Kidney (tissue), 14 donors: Measurements from ENCODE around the gene CELSR3. TPM values are rescaled to one million over a fixed set of nuclear protein-coding genes. Genes with fewer than 3 reads are reported as not detected.

ENCODE experiments used
- DNase-seq, 5 donors: peaks; one replicate each; pipeline ENCODE4 v3.0.0-alpha.2; 2013 to 2020
- FAIRE-seq: peaks from 2 replicates; lab custom pipeline; 2012; peaks lifted over from hg19 to GRCh38; lab: Jason Lieb, UNC
- H3K27ac ChIP-seq, 2 donors: one replicate each; pipeline ENCODE4 v1.7.0; 2013; ENCODE audit warnings: low read depth in 2 of 2, low read length in 2 of 2, inconsistent platforms in 1 of 2
- H3K27me3 ChIP-seq: one replicate; pipeline ENCODE4 v1.7.1; 2013; ENCODE audit warnings: low read length, inconsistent platforms; ENCODE audit not compliant: control insufficient read depth, insufficient read depth
- H3K36me3 ChIP-seq, 3 donors: one replicate each; pipeline versions ENCODE4 v1.7.0 to v1.7.1; 2013; ENCODE audit warnings: low read length in 3 of 3, control low read depth in 1 of 3, inconsistent platforms in 1 of 3; ENCODE audit not compliant: insufficient read depth in 3 of 3, control insufficient read depth in 2 of 3
- H3K4me1 ChIP-seq, 3 donors: one replicate each; pipeline versions ENCODE4 v1.7.0 to v1.7.1; 2013; ENCODE audit warnings: low read length in 3 of 3, inconsistent platforms in 1 of 3, low read depth in 1 of 3; ENCODE audit not compliant: control insufficient read depth in 2 of 3, insufficient read depth in 2 of 3
- H3K4me3 ChIP-seq, 3 donors: one replicate each; pipeline versions ENCODE4 v1.7.0 to v1.8.1; 2013; ENCODE audit warnings: low read length in 3 of 3, control low read depth in 1 of 3, inconsistent platforms in 1 of 3
- H3K9ac ChIP-seq, 3 donors: one replicate each; pipeline versions ENCODE4 v1.7.0 to v1.7.1; 2013; ENCODE audit warnings: low read length in 3 of 3, control low read depth in 1 of 3, inconsistent platforms in 1 of 3
- H3K9me3 ChIP-seq, 3 donors: one replicate each; pipeline versions ENCODE4 v1.7.0 to v1.7.1; 2013; ENCODE audit warnings: low read length in 3 of 3, control low read depth in 1 of 3, inconsistent platforms in 1 of 3; ENCODE audit not compliant: control insufficient read depth in 2 of 3, insufficient read depth in 1 of 3
- intact Hi-C: fragments of 100-400 bp; cut with DNase I; formaldehyde crosslinking; loops from one replicate; pipeline ENCODE4 v1.11.1; 2022
- polyA plus RNA-seq: library from polyadenylated mRNA; stranded (reverse); fragments of 350-450 nt; fragmentation: Illumina TruSeq; extraction: RNeasy Lipid Tissue Mini Kit (QIAGEN cat#74804); gene quantifications from one replicate; pipeline ENCODE4 v1.2.3, GENCODE V29; 2014; ENCODE audit warnings: low read depth, low replicate concordance; ENCODE audit not compliant: insufficient read depth
- total RNA-seq: library from RNA; stranded (reverse); fragmentation: NEBNext Ultra II Directional; extraction: Animal tissue kit (Norgen Biotek cat#: 25700); gene quantifications from one replicate; pipeline ENCODE4 v1.2.1, GENCODE V29; 2021
- TF ChIP-seq, protein P1 (sequence below): IDR thresholded peaks from 3 replicates; pipeline ENCODE4 v1.5.1; 2012; ENCODE audit warnings: mild to moderate bottlenecking, moderate library complexity, borderline replicate concordance; ENCODE audit not compliant: insufficient read depth; ENCODE audit errors: extremely low read depth
- donor health status: control.
- donor health status: control.
- donor health status: control.
- donor health status: control.
- donor health status: control.
- donor health status: DM: yes; HTN: yes; CAD: no.
- donor health status: Normal renal cell carcinoma (clear cell type).

Gene CELSR3
- total and polyA plus RNA-seq, 2 donors from 2014 or later: 0.17 to 2.0 TPM

DNA sequence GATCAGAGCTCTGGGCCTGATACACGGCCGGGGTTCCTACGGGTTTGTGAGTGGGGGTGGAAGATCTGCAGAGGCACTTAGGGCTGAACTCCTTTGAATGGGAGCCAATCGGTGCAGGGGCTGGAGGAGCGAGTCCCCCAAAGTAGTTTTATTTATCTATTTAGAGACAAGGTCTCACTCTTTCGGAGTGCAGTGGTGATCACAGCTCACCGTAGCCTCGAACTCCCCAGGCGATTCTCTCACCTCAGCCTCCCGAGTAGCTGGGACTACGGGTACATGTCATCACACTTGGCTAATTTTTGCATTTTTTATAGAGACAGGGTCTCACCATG is 1.6 kb upstream of the CELSR3 start:
- FAIRE-seq: no peak
- H3K36me3 ChIP-seq: no peaks in the 10 kb centered on the region
- no peak overlapping the region for H3K27ac ChIP-seq
- DNase-seq: no peak
- H3K4me1 ChIP-seq: peaks cover 0 to 9% (median 0%) of the 10 kb centered on the region in 3 donors
- peak overlapping the region in 1 of 3 donors; percentile 57 for H3K4me3 ChIP-seq
- intact Hi-C loops: no loop called here
- TF ChIP-seq, protein P1, sequence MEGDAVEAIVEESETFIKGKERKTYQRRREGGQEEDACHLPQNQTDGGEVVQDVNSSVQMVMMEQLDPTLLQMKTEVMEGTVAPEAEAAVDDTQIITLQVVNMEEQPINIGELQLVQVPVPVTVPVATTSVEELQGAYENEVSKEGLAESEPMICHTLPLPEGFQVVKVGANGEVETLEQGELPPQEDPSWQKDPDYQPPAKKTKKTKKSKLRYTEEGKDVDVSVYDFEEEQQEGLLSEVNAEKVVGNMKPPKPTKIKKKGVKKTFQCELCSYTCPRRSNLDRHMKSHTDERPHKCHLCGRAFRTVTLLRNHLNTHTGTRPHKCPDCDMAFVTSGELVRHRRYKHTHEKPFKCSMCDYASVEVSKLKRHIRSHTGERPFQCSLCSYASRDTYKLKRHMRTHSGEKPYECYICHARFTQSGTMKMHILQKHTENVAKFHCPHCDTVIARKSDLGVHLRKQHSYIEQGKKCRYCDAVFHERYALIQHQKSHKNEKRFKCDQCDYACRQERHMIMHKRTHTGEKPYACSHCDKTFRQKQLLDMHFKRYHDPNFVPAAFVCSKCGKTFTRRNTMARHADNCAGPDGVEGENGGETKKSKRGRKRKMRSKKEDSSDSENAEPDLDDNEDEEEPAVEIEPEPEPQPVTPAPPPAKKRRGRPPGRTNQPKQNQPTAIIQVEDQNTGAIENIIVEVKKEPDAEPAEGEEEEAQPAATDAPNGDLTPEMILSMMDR: no peak
- H3K9ac ChIP-seq: no peak overlapping the region
- H3K27me3 ChIP-seq: no peaks in the 10 kb centered on the region
- no peaks in the 10 kb centered on the region for H3K9me3 ChIP-seq

DNA sequence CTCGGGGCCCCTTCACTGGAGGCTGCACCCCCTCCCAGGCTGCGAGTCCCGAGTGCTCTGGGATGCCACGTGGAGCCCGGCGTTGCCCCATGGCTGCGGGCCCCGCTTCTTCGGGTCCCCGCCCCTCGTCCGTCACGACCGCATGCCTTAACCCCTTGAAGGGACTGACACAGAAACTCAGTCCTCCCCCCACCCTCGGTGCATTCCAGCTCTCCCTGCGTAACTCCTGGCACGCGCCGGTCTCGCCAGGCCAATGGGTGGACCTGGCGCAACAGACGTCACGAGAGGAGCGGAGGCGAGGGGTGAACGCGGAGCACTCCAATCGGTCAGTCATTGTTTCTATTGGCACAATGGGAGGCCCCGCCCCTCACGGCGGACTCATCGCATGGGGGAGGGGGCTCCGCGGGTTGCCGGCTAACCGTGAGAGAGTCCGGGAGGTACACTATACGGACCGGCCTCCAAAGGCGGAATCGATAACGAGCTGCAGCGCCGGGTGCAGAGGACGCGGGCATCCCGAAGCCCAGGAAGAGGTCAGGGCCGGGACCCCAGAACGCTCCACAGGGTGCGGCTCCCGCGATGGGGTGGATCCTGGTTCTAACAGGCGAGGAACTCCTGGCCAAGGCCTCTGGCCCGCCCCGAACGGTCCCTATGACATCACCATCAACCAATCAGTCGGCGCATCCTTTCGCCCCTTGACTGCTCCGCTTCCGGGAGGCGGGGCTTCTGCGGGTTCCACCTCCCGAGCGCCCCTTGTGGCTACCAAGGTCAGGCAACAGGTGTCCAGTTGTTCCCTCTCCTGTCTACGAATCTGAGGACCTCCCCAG is 1.0 kb upstream of the CELSR3 start:
- intact Hi-C loops: no loop called here
- Histone ChIP-seq H3K4me3 (peak overlapping the region; percentile 11 to 57 (median 56)), H3K9me3 (no peaks in the 10 kb centered on the region), H3K27me3 (no peaks in the 10 kb centered on the region), H3K9ac (peak overlapping the region in 2 of 3 donors; percentile 27 to 80), H3K4me1 (peaks cover 0 to 9% (median 0%) of the 10 kb centered on the region in 3 donors), H3K27ac (peak overlapping the region; percentile 55 to 76), H3K36me3 (no peaks in the 10 kb centered on the region)
- TF ChIP-seq, protein P1: peak; percentile 42
- peak; percentile 98 for DNase-seq
- no peak for FAIRE-seq

DNA sequence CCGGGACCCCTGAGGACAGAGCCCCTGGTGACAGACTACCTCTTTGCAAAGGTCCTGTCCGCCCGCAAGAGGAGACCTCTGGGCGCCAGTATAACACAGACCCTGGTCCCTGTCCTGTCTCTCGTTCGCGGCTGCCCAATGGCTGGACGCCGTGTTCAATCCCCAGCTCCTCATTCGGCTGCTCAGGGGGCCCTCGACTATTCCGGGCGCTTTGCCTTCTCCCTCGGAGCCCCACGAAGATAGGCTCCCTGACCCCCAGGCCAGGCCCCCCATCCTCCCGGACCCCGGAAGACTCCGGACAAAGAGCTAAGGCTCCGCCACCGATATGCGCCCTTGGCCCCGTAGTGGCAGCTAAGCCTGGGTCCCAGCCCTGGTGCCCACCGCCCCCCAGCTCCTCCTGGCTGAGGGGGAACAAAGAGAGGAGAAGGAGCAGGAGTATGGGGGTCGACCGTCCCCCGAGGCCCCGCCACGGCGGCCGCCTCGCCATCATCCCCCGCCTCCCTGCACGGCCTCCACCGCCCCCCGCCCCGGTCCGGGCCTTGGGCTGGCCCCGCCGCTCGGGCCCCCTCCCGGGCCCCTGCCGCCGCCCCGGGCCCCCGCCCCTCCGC is 437 bp downstream of the CELSR3 start:
- Histone ChIP-seq H3K36me3 (no peaks in the 10 kb centered on the region), H3K4me3 (no peak overlapping the region), H3K9me3 (no peaks in the 10 kb centered on the region), H3K27me3 (no peaks in the 10 kb centered on the region), H3K27ac (no peak overlapping the region), H3K9ac (no peak overlapping the region), H3K4me1 (peaks cover 0 to 9% (median 0%) of the 10 kb centered on the region in 3 donors)
- intact Hi-C loops: no loop called here
- TF ChIP-seq, protein P1: no peak
- FAIRE-seq: no peak
- DNase-seq: peak in 1 of 5 donors; percentile 69
